GM12878 (cell line): Measurements from ENCODE around the gene EFCC1. TPM values are rescaled to one million over a fixed set of nuclear protein-coding genes. Genes with fewer than 3 reads are reported as not detected.

Experiments
- ATAC-seq: fragments of 200-7000 bp; cut with Tn5 transposase; 3 replicates; pipeline ENCODE4 v1.9.1; 2020; ENCODE audit warnings: mild to moderate bottlenecking, moderate library complexity
- BruUV-seq: library from RNA; stranded (reverse); fragments of 400-500 nt; replicated peaks from 2 replicates; lab custom pipeline; 2021; lab: Mats Ljungman, UMichigan
- CTCF ChIA-PET: fragments of 300-600 bp; sonication (Branson Sonifier 250); formaldehyde crosslinking; extraction: SDS; loops from one replicate; lab custom pipeline; 2021; ENCODE audit warnings: inconsistent platforms; lab: Yijun Ruan, JAX
- POLR2A ChIA-PET: fragments of 350-600 bp; formaldehyde crosslinking; extraction: SDS; loops from one replicate; lab custom pipeline; 2021; ENCODE audit warnings: inconsistent platforms; lab: Charles Lee
- RAD21 ChIA-PET: fragments of 300-600 bp; sonication (Branson Sonifier 250); formaldehyde crosslinking; loops from one replicate; lab custom pipeline; 2023; ENCODE audit warnings: antibody characterized with exemption; ENCODE audit not compliant: unreplicated experiment; lab: Charles Lee
- SMC1A ChIA-PET: fragments of 300-600 bp; sonication (Branson Sonifier 250); formaldehyde crosslinking; loops from one replicate; lab custom pipeline; 2023; ENCODE audit not compliant: unreplicated experiment, uncharacterized antibody; lab: Charles Lee
- DNase-seq: peaks from one replicate; pipeline ENCODE4 v3.0.0-alpha.2; 2011; ENCODE audit warnings: low read depth, low spot score
- FAIRE-seq: peaks from 3 replicates; lab custom pipeline; 2011; peaks lifted over from hg19 to GRCh38; lab: Jason Lieb, UNC
- H2AFZ ChIP-seq: 2 replicates; pipeline ENCODE4 v1.6.0; 2011; ENCODE audit warnings: low read depth, low read length, control low read depth; ENCODE audit not compliant: control insufficient read depth
- H3K27ac ChIP-seq: 2 replicates; pipeline ENCODE4 v1.5.1; 2011; ENCODE audit warnings: control low read depth; ENCODE audit not compliant: control insufficient read depth, insufficient read depth
- H3K27me3 ChIP-seq, 2 experiments: replicated peaks in 1 of 2; 2 replicates each; pipeline versions ENCODE4 v1.6.0 to v1.6.1; 2011; ENCODE audit warnings: low read length in 1 of 2; ENCODE audit not compliant: control insufficient read depth in 2 of 2, insufficient read depth in 2 of 2
- H3K36me3 ChIP-seq, 2 experiments: 2 replicates each; pipeline ENCODE4 v1.5.1; 2011; ENCODE audit warnings: low read length in 1 of 2; ENCODE audit not compliant: control insufficient read depth in 2 of 2, insufficient read depth in 2 of 2
- H3K4me1 ChIP-seq: 2 replicates; pipeline ENCODE4 v1.6.1; 2011; ENCODE audit warnings: mild to moderate bottlenecking, low read length, moderate library complexity, mixed read lengths; ENCODE audit not compliant: control insufficient read depth, insufficient read depth
- H3K4me2 ChIP-seq: 2 replicates; pipeline ENCODE4 v1.6.0; 2011; ENCODE audit warnings: control low read depth; ENCODE audit not compliant: control insufficient read depth, insufficient read depth
- H3K4me3 ChIP-seq: fragments of 200-600 bp; sonication (generic); 2 replicates; pipeline ENCODE4 v1.5.1; 2016
- H3K79me2 ChIP-seq: 2 replicates; pipeline ENCODE4 v1.6.0; 2011; ENCODE audit warnings: low read length; ENCODE audit not compliant: control insufficient read depth, insufficient read depth
- H3K9ac ChIP-seq: 2 replicates; pipeline ENCODE4 v1.8.0; 2011; ENCODE audit warnings: low read length, control low read depth, mixed read lengths; ENCODE audit not compliant: control insufficient read depth, insufficient read depth
- H3K9me3 ChIP-seq: replicated peaks from 3 replicates; pipeline ENCODE4 v1.5.1; 2011; ENCODE audit warnings: mild to moderate bottlenecking, low read length; ENCODE audit not compliant: control insufficient read depth, insufficient read depth
- H4K20me1 ChIP-seq: 2 replicates; pipeline ENCODE4 v1.6.0; 2011; ENCODE audit not compliant: control insufficient read depth, insufficient read depth
- BCL3 ChIP-seq: IDR thresholded peaks from 2 replicates; pipeline ENCODE4 v1.6.1; 2011; ENCODE audit warnings: borderline replicate concordance, low read depth, mild to moderate bottlenecking, moderate library complexity, low read length; ENCODE audit not compliant: insufficient read depth, poor library complexity, severe bottlenecking
- CEBPZ ChIP-seq: fragments of 150-350 bp; IDR thresholded peaks from 2 replicates; pipeline ENCODE4 v1.6.1; 2016; ENCODE audit warnings: low read depth, low read length
- ETV6 ChIP-seq, 2 experiments: fragments of 450-650 bp in 1 of 2; IDR thresholded peaks in 1 of 2; conservative IDR thresholded peaks in 1 of 2; 2 replicates each; pipeline ENCODE4 v1.6.1; 2014; ENCODE audit warnings: antibody characterized with exemption in 1 of 2, borderline replicate concordance in 1 of 2, low read depth in 1 of 2, mild to moderate bottlenecking in 1 of 2, moderate library complexity in 1 of 2
- EZH2 ChIP-seq: IDR thresholded peaks from 2 replicates; pipeline ENCODE4 v1.6.1; 2012; ENCODE audit warnings: low read depth, mild to moderate bottlenecking, control low read depth, inconsistent platforms, low read length, borderline replicate concordance; ENCODE audit not compliant: control insufficient read depth
- HDAC2 ChIP-seq: fragments of 200-600 bp; sonication (generic); IDR thresholded peaks from 2 replicates; pipeline ENCODE4 v1.6.1; 2017
- IRF4 ChIP-seq: IDR thresholded peaks from 2 replicates; pipeline ENCODE4 v1.6.1; 2011; ENCODE audit warnings: low read depth, low read length
- POLR2A ChIP-seq: IDR thresholded peaks from 2 replicates; pipeline ENCODE4 v1.6.1; 2011; ENCODE audit warnings: low read depth, mild to moderate bottlenecking, low read length
- RBBP5 ChIP-seq: fragments of 200-600 bp; sonication (generic); conservative IDR thresholded peaks from 2 replicates; pipeline ENCODE4 v1.6.1; 2016
- SP1 ChIP-seq: IDR thresholded peaks from one replicate; pipeline ENCODE4 v1.6.1; 2011; ENCODE audit warnings: low read depth, low read length
- STAT1 ChIP-seq: fragments of 450-650 bp; conservative IDR thresholded peaks from 2 replicates; pipeline ENCODE4 v1.6.1; 2014; ENCODE audit warnings: antibody characterized with exemption, mild to moderate bottlenecking
- ZNF384 ChIP-seq: IDR thresholded peaks from 2 replicates; pipeline ENCODE4 v1.6.1; 2012; ENCODE audit warnings: low read depth, mild to moderate bottlenecking, low read length, improper control_type of control experiment, borderline replicate concordance
- WGBS: methylation state at CpG from one replicate; pipeline ENCODE4 v1.1.6; 2016; ENCODE audit warnings: low lambda C conversion rate; ENCODE audit not compliant: insufficient replicate concordance, insufficient coverage; ENCODE audit errors: missing lambda C conversion rate; 5-methylcytosine and 5-hydroxymethylcytosine counted together
- in situ Hi-C: fragments of 300-500 bp; cut with MboI; formaldehyde crosslinking; loops from 9 replicates; pipeline ENCODE4 v1.14.3; 2018; ENCODE audit warnings: mixed read lengths
- intact Hi-C: fragments of 100-400 bp; cut with micrococcal nuclease; formaldehyde crosslinking; loops from one replicate; pipeline ENCODE4 v1.14.2; 2022; ENCODE audit not compliant: unreplicated experiment
- polyA plus RNA-seq, 11 experiments: library from polyadenylated mRNA; depleted of rRNA in 4 of 11; unstranded in 6 of 11; stranded (reverse) in 5 of 11; fragments of >200 nt; fragmentation: Nextera tagmentation in 4 of 11; fragmentation: Illumina TruSeq in 1 of 11; extraction: Ambion mirVana in 4 of 11; extraction: Trizol in 1 of 11; gene quantifications; 1 replicate in 1 of 11; 2 replicates in 10 of 11; pipeline versions ENCODE4 v1.2.1 to v1.2.3, GENCODE V29; 2011 to 2016; ENCODE audit warnings: inconsistent platforms in 2 of 11, missing spikeins in 2 of 11, low read depth in 1 of 11
- total RNA-seq, 4 experiments: library from RNA; depleted of rRNA in 3 of 4; stranded (reverse); fragments of >200 nt in 3 of 4; fragmentation: Illumina TruSeq in 1 of 4; extraction: Trizol in 1 of 4; gene quantifications; 2 replicates each; pipeline versions ENCODE4 v1.2.1 to v1.2.3, GENCODE V29; 2013 to 2021

Gene EFCC1
- total and polyA plus RNA-seq, 10 of the 15 experiments (the other 5 are each of a cell fraction or from before 2014, with no cell fraction given) = not detected

DNA sequence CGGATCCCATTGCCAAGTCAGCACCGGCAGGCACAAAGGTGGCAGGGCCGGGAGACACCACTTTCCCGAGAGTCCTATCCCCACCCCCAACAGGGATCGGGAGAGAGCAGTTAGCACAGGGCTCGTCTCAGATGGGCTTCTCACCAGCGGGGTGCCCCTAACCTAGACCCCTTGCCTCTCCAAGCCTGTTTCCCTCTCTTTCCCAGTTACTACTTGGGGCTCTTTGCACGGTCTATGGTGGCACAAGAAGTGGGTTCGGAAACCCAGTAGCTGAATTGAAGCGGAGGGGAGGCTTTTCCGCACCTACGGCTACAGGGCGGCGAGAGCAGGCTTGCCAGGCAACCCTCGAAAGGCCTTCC is 383 bp upstream of the EFCC1 start:
- CTCF ChIA-PET = interaction anchor here (1.7 kb wide), 1 partner anchor 30 kb away, joined by 4 read pairs; no protein-coding TSS in a partner anchor
- SMC1A ChIA-PET = no interaction called here
- Histone ChIP-seq H3K27me3 (peaks cover 9 to 18% of the 10 kb centered on the region in 2 experiments), H3K36me3 (no peaks in the 10 kb centered on the region), H3K27ac (no peak overlapping the region), H2AFZ (no peak overlapping the region), H4K20me1 (no peaks in the 10 kb centered on the region), H3K4me3 (no peak overlapping the region), H3K9me3 (no peaks in the 10 kb centered on the region; the same call in 2 of the 3 replicates), H3K9ac (no peak overlapping the region), H3K4me1 (no peaks in the 10 kb centered on the region), H3K4me2 (no peak overlapping the region), H3K79me2 (no peaks in the 10 kb centered on the region)
- no peak for FAIRE-seq
- no TSS peak for BruUV-seq
- 63% methylated on average over 15 of the region's 15 CpGs for WGBS
- ATAC-seq = no peak
- DNase-seq = no peak
- POLR2A ChIA-PET = no interaction called here
- in situ Hi-C loops = no loop called here
- TF ChIP-seq ETV6 (conservative IDR thresholded peaks at IDR 0.05 in 1 of 2, IDR thresholded peaks at IDR 0.05 in 1 of 2; ENCODE audit: borderline replicate concordance in 1 of 2, low read depth in 1 of 2) = no peak
- TF ChIP-seq BCL3 = no peak
- no peak for TF ChIP-seq CEBPZ
- TF ChIP-seq RBBP5 = no peak
- TF ChIP-seq SP1 = no peak
- no peak for TF ChIP-seq POLR2A
- no peak for TF ChIP-seq ZNF384
- no peak for TF ChIP-seq STAT1
- TF ChIP-seq HDAC2 = no peak
- no peak for TF ChIP-seq IRF4
- no peak for TF ChIP-seq EZH2
- intact Hi-C loops = no loop called here
- RAD21 ChIA-PET = no interaction called here
